ENCODE data around the gene PCDHGC4. TPM values are rescaled to one million over a fixed set of nuclear protein-coding genes. Genes with fewer than 3 reads are reported as not detected.

Gene PCDHGC4
- total and polyA plus RNA-seq, 2 donors (not counting 3 experiments of a cell fraction or from before 2014, with no cell fraction given) = 0.25 to 2.1 TPM

- no peaks in the 10 kb centered on the region for H3K79me2 ChIP-seq (ENCODE audit: control insufficient read depth, insufficient read depth, low read length)
- H2AFZ ChIP-seq (ENCODE audit: low read depth, low read length) = no peak overlapping the region
- no peaks in the 10 kb centered on the region for H4K20me1 ChIP-seq (replicated peaks; ENCODE audit: control insufficient read depth, extremely low read depth, insufficient read depth, low read length)
- no peak overlapping the region for H3K27ac ChIP-seq (ENCODE audit: insufficient read depth, low read depth, low read length)
- no peak overlapping the region for H3K4me2 ChIP-seq (ENCODE audit: insufficient read depth, low read length)
- CTCF ChIA-PET = interaction anchor here (1.3 to 6.0 kb wide), 4 partner anchors 7 to 96 kb away, joined by 4 to 70 read pairs (median 8); partner anchors contain the start of gene PCDHGA11
- peaks cover 2 to 10% of the 10 kb centered on the region in 2 experiments for H3K36me3 ChIP-seq (ENCODE audit: control insufficient read depth in 2 of 2, extremely low read depth in 1 of 2, insufficient read depth in 2 of 2, low read length in 2 of 2)
- intact Hi-C loops (cut with micrococcal nuclease) = no loop called here
- DNase-seq (ENCODE audit: low read depth, low spot score) = no peak
- BruUV-seq (replicated peaks) = no TSS peak
- no peaks in the 10 kb centered on the region for H3K9me1 ChIP-seq (replicated peaks; ENCODE audit: control insufficient read depth, extremely low read depth, insufficient read depth, low read length)
- H3K9me3 ChIP-seq (replicated peaks; ENCODE audit: control insufficient read depth, insufficient read depth, low read length) = no peaks in the 10 kb centered on the region
- H3K27me3 ChIP-seq (ENCODE audit: control insufficient read depth in 2 of 2, insufficient read depth in 2 of 2, low read length in 2 of 2) = no peaks in the 10 kb centered on the region
- TF ChIP-seq MAX (IDR thresholded peaks at IDR 0.05; ENCODE audit: insufficient read depth, insufficient read length) = no peak
- TF ChIP-seq GATA2 (IDR thresholded peaks at IDR 0.05; ENCODE audit: insufficient read depth, insufficient read length, low read depth, low read length) = no peak
- no peak for TF ChIP-seq POLR2A (IDR thresholded peaks at IDR 0.05; ENCODE audit: low read depth, low read length)
- TF ChIP-seq JUN (IDR thresholded peaks at IDR 0.05; ENCODE audit: borderline replicate concordance, insufficient read depth, insufficient read length, low read depth) = no peak
- no peak for TF ChIP-seq CTCF (IDR thresholded peaks at IDR 0.05; ENCODE audit: extremely low read depth in 1 of 2, insufficient read depth in 1 of 2, low read depth in 1 of 2, low read length in 2 of 2)
- no peak for TF ChIP-seq MYC (IDR thresholded peaks at IDR 0.05; ENCODE audit: low read depth, low read length)
- TF ChIP-seq EZH2 (IDR thresholded peaks at IDR 0.05; ENCODE audit: borderline replicate concordance, low read depth, low read length, severe bottlenecking) = no peak
- no peak for TF ChIP-seq POLR2AphosphoS5 (IDR thresholded peaks at IDR 0.05; ENCODE audit: insufficient read depth, low read depth, low read length)
- TF ChIP-seq FOS (IDR thresholded peaks at IDR 0.05; ENCODE audit: borderline replicate concordance, insufficient read depth, low read length) = no peak
- FAIRE-seq = no peak
- no peak overlapping the region for H3K4me3 ChIP-seq (replicated peaks in 1 of 3; ENCODE audit: insufficient read depth in 1 of 3, low read depth in 1 of 3, low read length in 3 of 3)
- no peak overlapping the region for H3K9ac ChIP-seq (replicated peaks; ENCODE audit: extremely low read depth, insufficient read depth, low read length)
- dilution Hi-C loops (cut with MboI; ENCODE audit: extremely low pct_ligation_motif_present, low sequenced_read_pairs) = no loop called here
- peaks cover 35% of the 10 kb centered on the region for H3K4me1 ChIP-seq (ENCODE audit: control insufficient read depth, extremely low read depth, insufficient read depth, low read length)
- POLR2A ChIA-PET = no interaction called here
Observed at GRCh38 chr5:141517312-141517711, 32.5 kb downstream of the PCDHGC4 start.
